H9 (cell line): ENCODE measurements around the gene SMAD3. TPM values are rescaled to one million over a fixed set of nuclear protein-coding genes. Genes with fewer than 3 reads are reported as not detected.

ENCODE experiments used
- DNase-seq: peaks from one replicate; pipeline ENCODE4 v3.0.0-alpha.2; 2017
- H2AFZ ChIP-seq: one replicate; pipeline ENCODE4 v1.6.1; 2013; ENCODE audit warnings: mild to moderate bottlenecking, low read length, control low read depth, moderate library complexity
- H2AK5ac ChIP-seq: 2 replicates; pipeline ENCODE4 v1.6.1; 2013; ENCODE audit warnings: low read length, control low read depth, mixed read lengths; ENCODE audit not compliant: insufficient read length
- H2BK120ac ChIP-seq: one replicate; pipeline ENCODE4 v1.6.1; 2013; ENCODE audit warnings: low read depth, mild to moderate bottlenecking, low read length, control low read depth, inconsistent platforms; ENCODE audit not compliant: poor library complexity, severe bottlenecking
- H2BK12ac ChIP-seq: 2 replicates; pipeline ENCODE4 v1.6.1; 2013; ENCODE audit warnings: low read length, control low read depth, mixed read lengths, low read depth; ENCODE audit not compliant: insufficient read length
- H2BK15ac ChIP-seq: 2 replicates; pipeline ENCODE4 v1.6.1; 2013; ENCODE audit warnings: low read depth, low read length, control low read depth
- H2BK20ac ChIP-seq: one replicate; pipeline ENCODE4 v1.6.1; 2013; ENCODE audit warnings: low read depth, mild to moderate bottlenecking, low read length, control low read depth, inconsistent platforms; ENCODE audit not compliant: poor library complexity, severe bottlenecking
- H2BK5ac ChIP-seq: 2 replicates; pipeline ENCODE4 v1.6.1; 2013; ENCODE audit warnings: low read length, control low read depth, mixed read lengths; ENCODE audit not compliant: insufficient read length
- H3K14ac ChIP-seq: 2 replicates; pipeline ENCODE4 v1.6.1; 2013; ENCODE audit warnings: low read length, control low read depth; ENCODE audit not compliant: insufficient read depth
- H3K18ac ChIP-seq: 2 replicates; pipeline ENCODE4 v1.6.1; 2013; ENCODE audit warnings: low read depth, mild to moderate bottlenecking, mixed read lengths, low read length, control low read depth; ENCODE audit not compliant: insufficient read length
- H3K23ac ChIP-seq: 2 replicates; pipeline ENCODE4 v1.6.1; 2013; ENCODE audit warnings: low read length, control low read depth, mixed read lengths, low read depth; ENCODE audit not compliant: insufficient read length
- H3K23me2 ChIP-seq: 2 replicates; pipeline ENCODE4 v1.6.1; 2013; ENCODE audit warnings: low read depth, mild to moderate bottlenecking, mixed read lengths, low read length, control low read depth; ENCODE audit not compliant: insufficient read length, poor library complexity, severe bottlenecking
- H3K27ac ChIP-seq: 2 replicates; pipeline ENCODE4 v1.5.1; 2013; ENCODE audit warnings: low read length, control low read depth, mixed read lengths, low read depth; ENCODE audit not compliant: insufficient read length
- H3K27me3 ChIP-seq: 2 replicates; pipeline ENCODE4 v1.6.1; 2013; ENCODE audit warnings: low read length, control low read depth, inconsistent platforms; ENCODE audit not compliant: insufficient read depth
- H3K4ac ChIP-seq: 2 replicates; pipeline ENCODE4 v1.6.1; 2013; ENCODE audit warnings: low read depth, mild to moderate bottlenecking, control low read depth, inconsistent platforms, low read length, moderate library complexity
- H3K4me1 ChIP-seq: 2 replicates; pipeline ENCODE4 v1.6.1; 2013; ENCODE audit warnings: low read length, control low read depth, inconsistent platforms; ENCODE audit not compliant: insufficient read depth
- H3K4me2 ChIP-seq: 2 replicates; pipeline ENCODE4 v1.6.1; 2013; ENCODE audit warnings: low read length, control low read depth, mixed read lengths; ENCODE audit not compliant: insufficient read length, insufficient read depth
- H3K56ac ChIP-seq: 2 replicates; pipeline ENCODE4 v1.6.1; 2013; ENCODE audit warnings: low read depth, mild to moderate bottlenecking, mixed read lengths, low read length, control low read depth; ENCODE audit not compliant: insufficient read length
- H3K79me1 ChIP-seq: 2 replicates; pipeline ENCODE4 v1.6.1; 2013; ENCODE audit warnings: low read depth, mild to moderate bottlenecking, moderate library complexity, low read length, control low read depth, inconsistent platforms; ENCODE audit not compliant: insufficient read depth, poor library complexity, severe bottlenecking
- H3K79me2 ChIP-seq: 2 replicates; pipeline ENCODE4 v1.6.1; 2013; ENCODE audit warnings: low read length, control low read depth, inconsistent platforms; ENCODE audit not compliant: insufficient read depth
- H3K9ac ChIP-seq: 2 replicates; pipeline ENCODE4 v1.6.1; 2013; ENCODE audit warnings: low read length, control low read depth, mixed read lengths; ENCODE audit not compliant: insufficient read length; ENCODE audit errors: extremely low read depth
- H3K9me3 ChIP-seq: one replicate; pipeline ENCODE4 v1.6.1; 2013; ENCODE audit warnings: low read depth, low read length, inconsistent platforms; ENCODE audit not compliant: control insufficient read depth
- H3T11ph ChIP-seq: one replicate; pipeline ENCODE4 v1.6.1; 2013; ENCODE audit warnings: mild to moderate bottlenecking, low read length, control low read depth, inconsistent platforms
- H4K20me1 ChIP-seq: one replicate; pipeline ENCODE4 v1.6.1; 2013; ENCODE audit not compliant: control insufficient read depth, insufficient read length, insufficient read depth
- H4K5ac ChIP-seq: 2 replicates; pipeline ENCODE4 v1.6.1; 2013; ENCODE audit warnings: low read depth, mild to moderate bottlenecking, mixed read lengths, low read length, control low read depth; ENCODE audit not compliant: insufficient read length
- H4K8ac ChIP-seq: replicated peaks from 2 replicates; pipeline ENCODE4 v1.6.1; 2013; ENCODE audit warnings: low read length, control low read depth, mixed read lengths, low read depth; ENCODE audit not compliant: insufficient read length
- H4K91ac ChIP-seq: 2 replicates; pipeline ENCODE4 v1.6.1; 2013; ENCODE audit warnings: low read depth, mild to moderate bottlenecking, moderate library complexity, mixed read lengths, low read length, control low read depth; ENCODE audit not compliant: insufficient read length
- H3K27ac Mint-ChIP-seq, 3 experiments: 2 replicates in 2 of 3; 3 replicates in 1 of 3; pipeline ENCODE4 v1.8.0; 2020 to 2021; ENCODE audit warnings: mixed read lengths in 3 of 3, mild to moderate bottlenecking in 1 of 3, moderate library complexity in 1 of 3
- H3K27me3 Mint-ChIP-seq: 2 replicates; pipeline ENCODE4 v1.8.0; 2021; ENCODE audit warnings: low read depth, mild to moderate bottlenecking, moderate library complexity, mixed read lengths
- H3K36me3 Mint-ChIP-seq, 3 experiments: 2 replicates in 2 of 3; 3 replicates in 1 of 3; pipeline ENCODE4 v1.8.0; 2020 to 2021; ENCODE audit warnings: low read depth in 3 of 3, mixed read lengths in 3 of 3; ENCODE audit not compliant: insufficient read depth in 1 of 3
- H3K4me1 Mint-ChIP-seq, 2 experiments: 2 replicates each; pipeline ENCODE4 v1.8.0; 2020; ENCODE audit warnings: mixed read lengths in 2 of 2
- H3K4me3 Mint-ChIP-seq, 2 experiments: 2 replicates in 1 of 2; 3 replicates in 1 of 2; pipeline ENCODE4 v1.8.0; 2020 to 2021; ENCODE audit warnings: mild to moderate bottlenecking in 2 of 2, mixed read lengths in 2 of 2, moderate library complexity in 1 of 2
- H3K9me3 Mint-ChIP-seq, 2 experiments: 2 replicates in 1 of 2; 3 replicates in 1 of 2; pipeline ENCODE4 v1.8.0; 2020; ENCODE audit warnings: mild to moderate bottlenecking in 2 of 2, mixed read lengths in 2 of 2, moderate library complexity in 1 of 2
- WGBS: extraction: QIAGEN DNeasy Blood & Tissue Kit; methylation state at CpG from one replicate; pipeline ENCODE4 v1.1.7; 2013; ENCODE audit warnings: missing lambda C conversion rate, low lambda C conversion rate, mixed read lengths; ENCODE audit not compliant: insufficient read length; ENCODE audit errors: extremely low coverage; 5-methylcytosine and 5-hydroxymethylcytosine counted together
- total RNA-seq: library from RNA; stranded (reverse); gene quantifications from 2 replicates; pipeline ENCODE4 v1.2.1, GENCODE V29; 2021
- TF ChIP-seq, protein P1 (sequence below): fragments of 200-600 bp; sonication (generic); conservative IDR thresholded peaks from 3 replicates; pipeline ENCODE4 v1.8.0; 2021; ENCODE audit warnings: antibody characterized with exemption, mild to moderate bottlenecking

Gene SMAD3
- total RNA-seq, 1 experiment from 2014 or later: 26.7 TPM

DNA sequence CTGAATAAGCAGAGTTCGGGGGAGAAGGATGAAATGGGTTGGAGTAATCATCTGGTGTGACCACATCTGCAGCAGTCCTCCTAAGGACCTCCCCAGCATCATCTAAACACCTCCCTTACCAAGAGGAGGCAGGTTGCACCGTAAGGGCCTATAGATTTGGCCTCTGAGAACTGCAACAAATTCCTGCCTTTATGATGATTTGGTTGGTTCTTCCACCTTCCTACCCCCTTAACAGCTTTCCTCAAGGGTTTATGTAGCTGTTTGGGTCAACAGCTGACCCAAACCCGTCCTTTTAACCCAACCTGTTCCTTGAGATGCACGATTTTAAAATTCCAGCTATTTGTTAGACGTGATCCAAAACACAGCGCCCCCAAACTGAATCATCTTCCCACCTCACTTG lies 130.8 kb downstream of the SMAD3 start:
- Mint-ChIP-seq H3K27ac (no peak overlapping the region), H3K9me3 (no peaks in the 10 kb centered on the region), H3K36me3 (peaks cover 0 to 28% (median 4%) of the 10 kb centered on the region in 3 experiments; a peak in 5 of 7 replicates), H3K4me1 (peaks cover 9 to 18% of the 10 kb centered on the region in 2 experiments), H3K4me3 (no peak overlapping the region), H3K27me3 (no peaks in the 10 kb centered on the region)
- Histone ChIP-seq H3K9ac (no peak overlapping the region), H2BK12ac (no peak overlapping the region), H2BK15ac (no peak overlapping the region), H3T11ph (no peak overlapping the region), H3K9me3 (no peaks in the 10 kb centered on the region), H3K4me1 (peaks cover 8% of the 10 kb centered on the region; the same call in 1 of the 2 replicates), H3K14ac (no peak overlapping the region), H3K4ac (no peak overlapping the region), H2BK120ac (no peak overlapping the region), H2AFZ (no peak overlapping the region), H2BK5ac (no peak overlapping the region), H3K23me2 (no peaks in the 10 kb centered on the region), H3K79me2 (no peaks in the 10 kb centered on the region), H4K5ac (no peak overlapping the region), H4K20me1 (no peaks in the 10 kb centered on the region), H2BK20ac (no peak overlapping the region), H4K8ac (no peak overlapping the region), H3K56ac (no peak overlapping the region), H2AK5ac (no peak overlapping the region), H3K23ac (no peak overlapping the region), H3K27me3 (no peaks in the 10 kb centered on the region), H3K27ac (no peak overlapping the region), H4K91ac (no peak overlapping the region), H3K79me1 (no peaks in the 10 kb centered on the region), H3K4me2 (no peak overlapping the region), H3K18ac (no peak overlapping the region)
- no peak for DNase-seq
- no CpG with 5 or more reads among the region's 6 CpGs for WGBS
- TF ChIP-seq, protein P1, sequence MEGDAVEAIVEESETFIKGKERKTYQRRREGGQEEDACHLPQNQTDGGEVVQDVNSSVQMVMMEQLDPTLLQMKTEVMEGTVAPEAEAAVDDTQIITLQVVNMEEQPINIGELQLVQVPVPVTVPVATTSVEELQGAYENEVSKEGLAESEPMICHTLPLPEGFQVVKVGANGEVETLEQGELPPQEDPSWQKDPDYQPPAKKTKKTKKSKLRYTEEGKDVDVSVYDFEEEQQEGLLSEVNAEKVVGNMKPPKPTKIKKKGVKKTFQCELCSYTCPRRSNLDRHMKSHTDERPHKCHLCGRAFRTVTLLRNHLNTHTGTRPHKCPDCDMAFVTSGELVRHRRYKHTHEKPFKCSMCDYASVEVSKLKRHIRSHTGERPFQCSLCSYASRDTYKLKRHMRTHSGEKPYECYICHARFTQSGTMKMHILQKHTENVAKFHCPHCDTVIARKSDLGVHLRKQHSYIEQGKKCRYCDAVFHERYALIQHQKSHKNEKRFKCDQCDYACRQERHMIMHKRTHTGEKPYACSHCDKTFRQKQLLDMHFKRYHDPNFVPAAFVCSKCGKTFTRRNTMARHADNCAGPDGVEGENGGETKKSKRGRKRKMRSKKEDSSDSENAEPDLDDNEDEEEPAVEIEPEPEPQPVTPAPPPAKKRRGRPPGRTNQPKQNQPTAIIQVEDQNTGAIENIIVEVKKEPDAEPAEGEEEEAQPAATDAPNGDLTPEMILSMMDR: no peak
